ENCODE measurements around the gene CUX1. TPM values are rescaled to one million over a fixed set of nuclear protein-coding genes. Genes with fewer than 3 reads are reported as not detected.

Gene CUX1
- total RNA-seq, 1 experiment from 2014 or later = 53.5 TPM

- Mint-ChIP-seq H3K9me3 (no peaks in the 10 kb centered on the region), H3K4me3 (no peak overlapping the region), H3K4me1 (peaks cover 24 to 30% of the 10 kb centered on the region in 2 experiments), H3K36me3 (ENCODE audit: insufficient read depth in 1 of 3, low read depth in 3 of 3) (peaks cover 0 to 4% (median 3%) of the 10 kb centered on the region in 3 experiments; a peak in 3 of 7 replicates), H3K27ac (peak overlapping the region in 1 of 3 experiments; percentile 40; a peak in 1 of 7 replicates), H3K27me3 (ENCODE audit: low read depth) (no peaks in the 10 kb centered on the region)
- H4K91ac ChIP-seq (ENCODE audit: insufficient read length, low read depth, low read length) = no peak overlapping the region
- H3T11ph ChIP-seq (ENCODE audit: low read length) = no peak overlapping the region
- no peak overlapping the region for H3K4ac ChIP-seq (ENCODE audit: low read depth, low read length)
- H3K23ac ChIP-seq (ENCODE audit: insufficient read length, low read depth, low read length) = no peak overlapping the region
- no peaks in the 10 kb centered on the region for H4K20me1 ChIP-seq (ENCODE audit: control insufficient read depth, insufficient read depth, insufficient read length)
- DNase-seq = no peak
- H2BK20ac ChIP-seq (ENCODE audit: low read depth, low read length, poor library complexity, severe bottlenecking) = no peak overlapping the region
- no peak overlapping the region for H2BK5ac ChIP-seq (ENCODE audit: insufficient read length, low read length)
- H4K5ac ChIP-seq (ENCODE audit: insufficient read length, low read depth, low read length) = no peak overlapping the region
- WGBS (ENCODE audit: extremely low coverage, insufficient read length, low lambda C conversion rate) = no CpG with 5 or more reads among the region's 4 CpGs
- no peaks in the 10 kb centered on the region for H3K9me3 ChIP-seq (ENCODE audit: control insufficient read depth, low read depth, low read length)
- H3K27me3 ChIP-seq (ENCODE audit: insufficient read depth, low read length) = no peaks in the 10 kb centered on the region
- H3K4me1 ChIP-seq (ENCODE audit: insufficient read depth, low read length) = peaks cover 4% of the 10 kb centered on the region; the same call in 1 of the 2 replicates
- TF ChIP-seq, protein P1, sequence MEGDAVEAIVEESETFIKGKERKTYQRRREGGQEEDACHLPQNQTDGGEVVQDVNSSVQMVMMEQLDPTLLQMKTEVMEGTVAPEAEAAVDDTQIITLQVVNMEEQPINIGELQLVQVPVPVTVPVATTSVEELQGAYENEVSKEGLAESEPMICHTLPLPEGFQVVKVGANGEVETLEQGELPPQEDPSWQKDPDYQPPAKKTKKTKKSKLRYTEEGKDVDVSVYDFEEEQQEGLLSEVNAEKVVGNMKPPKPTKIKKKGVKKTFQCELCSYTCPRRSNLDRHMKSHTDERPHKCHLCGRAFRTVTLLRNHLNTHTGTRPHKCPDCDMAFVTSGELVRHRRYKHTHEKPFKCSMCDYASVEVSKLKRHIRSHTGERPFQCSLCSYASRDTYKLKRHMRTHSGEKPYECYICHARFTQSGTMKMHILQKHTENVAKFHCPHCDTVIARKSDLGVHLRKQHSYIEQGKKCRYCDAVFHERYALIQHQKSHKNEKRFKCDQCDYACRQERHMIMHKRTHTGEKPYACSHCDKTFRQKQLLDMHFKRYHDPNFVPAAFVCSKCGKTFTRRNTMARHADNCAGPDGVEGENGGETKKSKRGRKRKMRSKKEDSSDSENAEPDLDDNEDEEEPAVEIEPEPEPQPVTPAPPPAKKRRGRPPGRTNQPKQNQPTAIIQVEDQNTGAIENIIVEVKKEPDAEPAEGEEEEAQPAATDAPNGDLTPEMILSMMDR (conservative IDR thresholded peaks at IDR 0.05) = no peak
- no peak overlapping the region for H2AK5ac ChIP-seq (ENCODE audit: insufficient read length, low read length)
- H2AFZ ChIP-seq (ENCODE audit: low read length) = no peak overlapping the region
- no peak overlapping the region for H3K9ac ChIP-seq (ENCODE audit: extremely low read depth, insufficient read length, low read length)
- peaks cover 11% of the 10 kb centered on the region for H3K79me2 ChIP-seq (ENCODE audit: insufficient read depth, low read length)
- no peak overlapping the region for H2BK12ac ChIP-seq (ENCODE audit: insufficient read length, low read depth, low read length)
- no peak overlapping the region for H2BK15ac ChIP-seq (ENCODE audit: low read depth, low read length)
- H3K27ac ChIP-seq (ENCODE audit: insufficient read length, low read depth, low read length) = no peak overlapping the region
- no peak overlapping the region for H3K4me2 ChIP-seq (ENCODE audit: insufficient read depth, insufficient read length, low read length)
- H2BK120ac ChIP-seq (ENCODE audit: low read depth, low read length, poor library complexity, severe bottlenecking) = no peak overlapping the region
- H3K56ac ChIP-seq (ENCODE audit: insufficient read length, low read depth, low read length) = no peak overlapping the region
- peaks cover 7% of the 10 kb centered on the region for H3K79me1 ChIP-seq (ENCODE audit: insufficient read depth, low read depth, low read length, poor library complexity, severe bottlenecking)
- H3K18ac ChIP-seq (ENCODE audit: insufficient read length, low read depth, low read length) = no peak overlapping the region
- no peaks in the 10 kb centered on the region for H3K23me2 ChIP-seq (ENCODE audit: insufficient read length, low read depth, low read length, poor library complexity, severe bottlenecking)
- no peak overlapping the region for H4K8ac ChIP-seq (replicated peaks; ENCODE audit: insufficient read length, low read depth, low read length)
- no peak overlapping the region for H3K14ac ChIP-seq (ENCODE audit: insufficient read depth, low read length)
These were observed 142.9 kb downstream of the CUX1 start for GRCh38 chr7:101960323-101960722.

All from H9 (cell line).